ENCODE data around the gene FBRSL1. TPM values are rescaled to one million over a fixed set of nuclear protein-coding genes. Genes with fewer than 3 reads are reported as not detected.
A peak's percentile ranks its signal among the peaks of the same experiment; 100 is the strongest.

Gene FBRSL1
- total and polyA plus RNA-seq, 9 of the 15 experiments (the other 6 are each of a cell fraction or from before 2014, with no cell fraction given), result 0.24 to 129 (median 7.3) TPM

GRCh38 chr12:132445884-132446632 lies 43.9 kb upstream of the FBRSL1 start (continued):
- TF ChIP-seq NEUROD1 (IDR thresholded peaks at IDR 0.05; ENCODE audit: borderline replicate concordance, low read depth, low read length, partially characterized antibody) (peak; percentile 63), USF2 (CRISPR knock-in tag; IDR thresholded peaks at IDR 0.05) (no peak), NR4A1 (CRISPR knock-in tag; IDR thresholded peaks at IDR 0.05) (peak; percentile 78), NR4A1 (tag; IDR thresholded peaks at IDR 0.05) (no peak), RBM22 (IDR thresholded peaks at IDR 0.05; ENCODE audit: low read depth, low read length, poor library complexity, severe bottlenecking) (no peak), FOS (IDR thresholded peaks at IDR 0.05; ENCODE audit: extremely low read depth, insufficient read length) (no peak), TCF7 (IDR thresholded peaks at IDR 0.05; ENCODE audit: borderline replicate concordance) (peak; percentile 45; the same call in 1 of the 2 replicates), ZNF583 (CRISPR knock-in tag; IDR thresholded peaks at IDR 0.05) (peak; percentile 64; the same call in 1 of the 2 replicates), ZNF77 (CRISPR knock-in tag; IDR thresholded peaks at IDR 0.05) (no peak), TARDBP (IDR thresholded peaks at IDR 0.05) (peak; percentile 94; the same call in 1 of the 2 replicates), GATA2 (CRISPR knock-in tag; IDR thresholded peaks at IDR 0.05) (no peak), ZNF785 (CRISPR knock-in tag; IDR thresholded peaks at IDR 0.05) (no peak), E2F3 (CRISPR knock-in tag; IDR thresholded peaks at IDR 0.05) (peak; percentile 74), BRD4 (IDR thresholded peaks at IDR 0.05) (no peak), ZNF124 (CRISPR knock-in tag; IDR thresholded peaks at IDR 0.05) (no peak), FOXP4 (CRISPR knock-in tag; IDR thresholded peaks at IDR 0.05; ENCODE audit: borderline replicate concordance) (no peak), TBL1XR1 (IDR thresholded peaks at IDR 0.05; ENCODE audit: low read length in 2 of 2) (peak in 1 of 2 experiments; percentile 98; a peak in 2 of 4 replicates), MAFK (IDR thresholded peaks at IDR 0.05; ENCODE audit: low read length) (no peak), TFAP4 (CRISPR knock-in tag; IDR thresholded peaks at IDR 0.05; ENCODE audit: borderline replicate concordance) (peak; percentile 90), SIRT6 (IDR thresholded peaks at IDR 0.05; ENCODE audit: low read depth, low read length) (no peak), BMI1 (IDR thresholded peaks at IDR 0.05; ENCODE audit: low read length) (no peak), SETDB1 (IDR thresholded peaks at IDR 0.05; ENCODE audit: low read length) (peak; percentile 64), ETS1 (conservative IDR thresholded peaks at IDR 0.05; ENCODE audit: control insufficient read depth, low read depth, low read length) (no peak), NFIC (IDR thresholded peaks at IDR 0.05) (peak; percentile 27; the same call in 1 of the 2 replicates), FOSL1 (tag; conservative IDR thresholded peaks at IDR 0.05) (peak; percentile 99), RFX7 (CRISPR knock-in tag; IDR thresholded peaks at IDR 0.05) (no peak)
